GM21360 (cell line): ENCODE results near the gene CDX2.
"Not testable (repeated sequence)": the region's sequence is repeated elsewhere in the genome, so short reads cannot be mapped to it uniquely, and the experiment has no call there.

Source experiments
- ATAC-seq: cut with Tn5 transposase; IDR thresholded peaks from one replicate; pipeline ENCODE4 v1.9.1; 2021; ENCODE audit warnings: mild to moderate bottlenecking, moderate library complexity; ENCODE audit not compliant: unreplicated experiment

Gene CDX2

DNA sequence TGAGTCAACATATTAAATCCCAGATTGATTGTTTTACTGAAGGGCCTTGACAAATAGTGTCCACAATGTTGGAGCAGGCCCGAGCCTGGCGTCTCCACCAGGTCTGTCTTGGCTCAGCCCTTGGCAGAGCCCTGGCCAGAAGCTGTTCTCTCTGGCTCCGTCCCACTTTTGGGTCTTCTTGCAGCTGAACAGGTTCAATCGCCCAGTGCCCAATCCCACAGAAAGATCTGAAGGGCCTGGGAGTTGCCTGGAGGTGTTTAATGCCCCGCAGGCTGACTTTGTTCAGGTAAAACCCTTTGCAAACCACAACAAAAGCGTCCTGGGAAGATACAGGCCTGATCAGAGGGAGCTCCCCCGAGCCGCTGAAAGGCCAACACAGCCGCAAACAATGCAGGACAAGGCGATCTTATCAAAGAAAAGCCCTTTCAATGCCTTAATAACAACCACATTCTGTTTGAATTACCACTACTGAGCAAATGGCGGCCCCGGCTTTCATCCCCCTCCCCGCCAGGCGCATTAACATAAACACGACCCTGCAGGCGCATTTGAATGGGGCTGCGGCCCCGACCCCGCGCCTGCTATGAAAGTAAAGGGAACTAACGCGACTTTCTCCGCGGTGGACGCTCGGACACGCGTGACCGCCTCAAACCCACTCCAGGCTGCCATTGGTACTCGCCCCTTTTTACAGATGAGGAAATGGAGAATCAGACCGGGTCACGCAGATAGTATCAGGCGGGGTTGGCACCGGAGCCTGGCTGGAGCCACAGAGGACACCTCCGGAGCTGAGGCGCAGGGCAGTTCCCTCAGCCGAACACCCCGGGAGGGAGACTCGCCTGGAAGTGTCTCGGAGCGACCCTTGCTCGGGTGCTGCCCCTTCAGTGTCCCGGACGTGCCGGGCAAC, 3.1 kb downstream of the CDX2 start:
- no peak for ATAC-seq

DNA sequence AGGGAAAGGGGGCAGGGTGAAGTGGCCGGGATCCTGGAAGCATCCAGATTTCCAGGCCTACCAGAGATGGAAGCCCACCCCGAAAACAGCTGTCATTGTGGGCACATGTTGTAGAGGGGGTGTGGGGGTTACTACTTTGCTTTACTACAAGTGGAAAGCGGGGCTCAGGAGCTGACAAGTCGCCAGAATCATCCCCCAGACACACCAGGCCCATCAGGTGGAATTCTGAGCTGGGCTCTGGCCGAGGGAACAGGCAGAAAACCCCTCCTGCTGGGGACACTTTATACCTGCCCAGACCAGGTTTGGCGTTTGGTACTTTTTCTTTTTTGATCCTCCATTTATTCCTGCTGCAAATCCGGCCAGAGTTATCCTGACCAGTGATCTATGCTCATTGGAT, 3.8 kb downstream of the CDX2 start:
- no peak for ATAC-seq

DNA sequence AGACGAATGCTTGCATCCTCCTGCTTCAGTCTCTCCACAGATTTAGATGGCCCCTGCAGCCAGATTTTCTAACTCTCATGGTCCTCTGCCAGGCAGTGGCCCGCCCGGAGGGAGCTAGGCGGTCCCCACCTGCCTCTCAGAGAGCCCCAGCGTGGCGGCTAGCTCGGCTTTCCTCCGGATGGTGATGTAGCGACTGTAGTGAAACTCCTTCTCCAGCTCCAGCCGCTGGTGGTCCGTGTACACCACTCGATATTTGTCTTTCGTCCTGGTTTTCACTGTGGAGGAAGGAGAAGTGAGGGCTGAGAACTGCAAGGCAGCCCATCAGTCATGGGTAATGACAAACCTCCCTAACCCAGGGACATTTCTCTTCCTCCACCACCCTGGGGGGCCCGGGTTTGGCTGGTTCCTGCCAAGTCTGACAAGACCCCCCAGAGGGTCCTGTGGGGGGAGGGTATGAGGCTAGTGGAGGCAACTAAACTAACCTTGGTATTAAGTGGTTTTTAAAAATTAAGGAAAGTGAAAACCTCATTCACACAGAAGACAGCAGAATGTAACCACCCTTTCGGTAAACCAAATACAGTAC, 4.3 kb downstream of the CDX2 start:
- ATAC-seq: no peak

- ATAC-seq: not testable (repeated sequence)
Measured at GRCh38 chr13:27964206-27964605, 4.9 kb downstream of the CDX2 start.

DNA sequence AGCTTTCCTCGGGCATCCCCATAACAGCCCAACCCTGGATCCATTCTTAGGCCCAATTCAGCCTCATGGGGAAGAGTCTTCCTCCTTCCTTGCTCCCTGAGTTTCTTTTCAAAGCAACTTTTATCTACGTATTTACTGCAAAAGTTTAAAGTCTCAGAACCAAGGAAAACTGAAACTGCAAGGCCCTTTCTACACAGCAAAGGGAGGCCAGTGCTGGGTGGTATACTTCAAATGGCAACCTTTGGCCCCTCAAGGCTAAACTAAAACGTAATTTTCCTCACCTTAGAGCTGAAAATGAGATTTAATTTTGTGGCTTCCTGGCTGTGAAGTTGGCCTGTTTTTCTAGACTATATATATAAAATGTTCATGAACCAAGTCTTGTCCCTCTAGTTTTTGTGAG, 5.6 kb downstream of the CDX2 start:
- ATAC-seq: no peak

GRCh38 chr13:27962982-27963381, 6.1 kb downstream of the CDX2 start:
- no peak for ATAC-seq

DNA sequence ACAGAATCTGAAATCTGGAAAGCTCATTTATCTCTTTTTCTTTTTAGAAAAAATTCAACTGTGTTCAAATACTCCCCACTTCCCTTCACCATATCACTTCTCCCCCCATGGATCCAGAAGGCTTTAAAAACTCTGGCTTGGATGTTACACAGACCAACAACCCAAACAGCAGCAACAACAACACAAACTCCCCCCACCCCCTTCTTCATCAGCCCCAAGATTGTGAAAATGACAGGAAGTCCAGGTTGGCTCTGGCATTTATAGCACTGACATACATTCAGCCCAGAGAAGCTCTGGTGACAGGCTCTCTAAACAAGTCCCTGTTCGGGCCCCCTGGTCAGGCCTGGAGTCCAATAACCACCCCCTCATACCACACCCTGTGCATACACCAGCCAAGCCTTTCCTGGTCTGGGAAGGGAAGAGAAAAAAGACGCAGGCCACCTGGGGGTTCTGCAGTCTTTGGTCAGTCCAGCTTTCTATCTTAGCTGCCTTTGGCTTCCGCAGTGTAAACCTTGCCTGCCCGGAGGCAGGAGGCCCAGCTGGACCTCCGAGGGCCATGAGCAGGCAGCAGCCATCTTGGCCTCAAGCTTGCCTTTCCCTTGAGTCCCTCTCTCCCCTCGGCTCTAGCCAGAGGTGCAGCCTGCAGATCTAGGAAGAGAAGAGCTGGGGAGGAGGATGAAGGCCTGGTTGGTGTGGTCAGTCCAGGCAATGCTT, 6.8 kb downstream of the CDX2 start:
- no peak for ATAC-seq

- ATAC-seq: no peak
Measured at GRCh38 chr13:27961227-27962085, 7.7 kb downstream of the CDX2 start.

GRCh38 chr13:27960362-27961226, 8.5 kb downstream of the CDX2 start:
- ATAC-seq: no peak

GRCh38 chr13:27959976-27960361, 9.1 kb downstream of the CDX2 start:
- ATAC-seq: no peak

GRCh38 chr13:27956576-27957300, 12.4 kb downstream of the CDX2 start:
- no peak for ATAC-seq

- ATAC-seq: no peak
Measured at GRCh38 chr13:27955014-27955591, 14.0 kb downstream of the CDX2 start.

- peak; percentile 27 for ATAC-seq
Measured at GRCh38 chr13:27954406-27954851, 14.7 kb downstream of the CDX2 start.

DNA sequence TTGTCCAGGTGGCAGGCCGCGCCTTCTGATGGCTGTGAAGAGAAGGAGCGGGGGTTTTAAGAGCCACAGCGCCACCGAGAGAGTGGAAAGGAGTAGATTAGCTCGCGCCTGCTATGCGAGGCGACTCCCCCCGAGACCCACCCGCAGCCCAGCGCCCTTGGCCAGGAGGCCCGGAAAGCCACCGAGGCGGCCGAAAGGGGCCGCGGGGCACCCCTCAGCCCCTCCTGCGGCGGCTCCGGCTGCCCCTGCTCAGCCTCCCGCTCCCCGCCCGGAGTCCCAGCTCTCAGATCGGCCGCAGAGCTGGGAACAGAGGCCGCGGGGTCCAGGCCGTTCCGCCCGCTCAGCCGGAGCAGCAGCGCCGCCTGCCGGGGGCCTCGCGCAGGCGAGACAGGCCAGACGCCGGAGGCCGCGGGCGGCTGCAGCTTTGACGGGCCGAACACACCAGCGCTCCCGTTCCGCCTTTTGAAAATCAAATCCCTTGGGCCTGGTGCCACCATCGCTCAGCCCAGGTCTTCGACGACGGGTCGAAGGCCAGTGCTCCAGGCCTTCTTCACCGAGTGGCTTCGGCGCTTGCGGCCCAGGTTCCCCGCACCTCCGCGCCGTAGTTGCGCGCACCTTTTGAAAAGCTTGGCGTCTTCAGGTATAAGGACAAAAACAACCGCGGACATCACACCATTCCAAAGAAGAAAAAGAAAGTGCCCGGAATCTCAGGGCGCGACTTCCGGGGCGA, 15.3 kb downstream of the CDX2 start:
- ATAC-seq: peak; percentile 85

DNA sequence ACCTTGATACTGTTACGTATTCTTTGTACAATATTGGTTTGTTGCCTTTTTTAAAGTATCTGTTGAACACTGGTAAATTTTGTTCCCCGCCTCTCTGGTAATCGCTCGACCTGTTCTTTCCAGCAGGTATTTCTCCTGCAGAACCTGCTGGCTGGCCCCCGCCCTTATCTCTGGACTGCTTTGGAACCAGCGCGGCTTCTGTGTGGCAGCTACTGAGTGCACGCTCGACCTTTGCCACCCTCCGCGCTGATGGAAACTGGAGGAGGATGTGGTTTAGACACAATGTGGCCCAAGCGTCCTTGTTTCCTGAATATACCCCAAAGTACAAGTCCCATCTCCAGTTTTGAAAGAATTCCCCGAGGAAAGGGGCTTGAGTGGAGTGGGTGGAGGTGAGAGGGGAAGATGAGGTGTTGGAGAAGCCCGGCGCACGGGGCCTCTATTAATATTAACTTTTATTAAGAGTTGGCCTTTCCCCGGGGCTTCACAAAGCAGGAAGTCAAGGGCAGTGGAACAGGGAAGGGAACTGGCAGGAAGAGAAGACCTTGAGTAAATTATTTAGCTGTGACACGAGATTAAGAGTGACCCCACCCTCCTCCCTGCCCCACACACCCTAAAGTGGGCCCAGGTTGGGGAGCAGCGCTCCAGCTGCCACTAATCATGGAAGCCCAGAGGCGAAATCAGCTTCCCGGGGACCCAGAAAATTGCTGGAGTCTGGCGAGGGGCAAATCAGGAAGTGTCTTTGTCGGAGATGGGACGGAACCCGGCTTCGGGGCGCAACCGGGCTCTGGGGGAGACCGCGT, 16.0 kb downstream of the CDX2 start:
- ATAC-seq: no peak

- ATAC-seq: no peak
Measured at GRCh38 chr13:27942972-27943371, 26.1 kb downstream of the CDX2 start.

DNA sequence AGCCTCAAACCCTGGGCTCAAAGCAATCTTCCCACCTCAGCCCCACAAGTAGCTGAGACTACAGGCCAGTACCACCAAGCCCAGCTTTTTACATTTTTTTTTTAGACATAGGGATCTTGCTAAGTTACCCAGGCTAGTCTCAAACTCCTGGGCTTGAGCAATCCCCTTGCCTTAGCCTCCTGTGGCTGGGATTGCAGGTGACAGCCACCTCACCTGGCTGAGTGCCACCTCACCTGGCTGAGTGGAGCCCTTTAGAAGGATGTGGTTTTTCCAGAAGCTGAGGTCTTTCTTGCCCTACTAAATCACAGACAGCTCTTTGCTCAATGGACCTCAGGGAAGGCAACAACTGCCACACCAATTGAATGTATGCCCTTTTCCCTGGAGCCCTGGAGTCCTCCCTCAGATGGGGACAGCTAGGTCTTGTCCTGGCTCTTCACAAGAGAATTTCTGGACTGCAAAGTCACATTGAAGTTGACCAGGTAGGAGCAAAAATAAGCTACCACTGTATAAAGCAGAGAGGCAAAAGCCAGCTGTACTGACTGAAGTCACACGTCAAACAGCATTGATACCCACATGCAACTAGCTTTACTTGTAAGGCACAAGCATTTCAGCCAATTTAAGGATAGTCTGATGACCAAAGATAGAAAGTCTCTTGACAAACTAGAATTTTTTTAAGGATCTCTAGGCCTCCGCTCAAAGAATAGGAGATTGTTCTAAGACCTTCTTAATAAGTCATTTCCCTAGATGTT, 35.4 kb downstream of the CDX2 start:
- ATAC-seq: no peak
